PFSK-1 (cell line): ENCODE data around the gene RSPH1.

Experiments used
- FOXP2 ChIP-seq: optimal IDR thresholded peaks from 2 replicates; pipeline ENCODE3; 2011; ENCODE audit warnings: borderline replicate concordance, control low read depth, inconsistent platforms; ENCODE audit not compliant: insufficient read depth; ENCODE audit errors: extremely low read length, extremely low read depth
- POLR2AphosphoS5 ChIP-seq: IDR thresholded peaks from 2 replicates; pipeline ENCODE4 v1.6.1; 2012; ENCODE audit warnings: low read depth, mild to moderate bottlenecking, control low read depth, low read length, moderate library complexity
- SIN3A ChIP-seq: IDR thresholded peaks from 2 replicates; pipeline ENCODE4 v1.6.1; 2012; ENCODE audit warnings: mild to moderate bottlenecking, low read length, moderate library complexity, borderline replicate concordance; ENCODE audit not compliant: insufficient read depth
- TAF1 ChIP-seq: IDR thresholded peaks from 2 replicates; pipeline ENCODE4 v1.6.1; 2012; ENCODE audit warnings: low read length, control low read depth, borderline replicate concordance; ENCODE audit not compliant: insufficient read depth
- TF ChIP-seq, protein P1 (sequence below), 2 experiments: IDR thresholded peaks; 2 replicates each; pipeline versions ENCODE4 v1.6.1 to v1.8.0; 2011 to 2012; ENCODE audit warnings: low read depth in 2 of 2, low read length in 2 of 2, control low read depth in 1 of 2, inconsistent platforms in 1 of 2, mild to moderate bottlenecking in 1 of 2, moderate library complexity in 1 of 2; ENCODE audit not compliant: insufficient read depth in 1 of 2

Gene RSPH1

DNA sequence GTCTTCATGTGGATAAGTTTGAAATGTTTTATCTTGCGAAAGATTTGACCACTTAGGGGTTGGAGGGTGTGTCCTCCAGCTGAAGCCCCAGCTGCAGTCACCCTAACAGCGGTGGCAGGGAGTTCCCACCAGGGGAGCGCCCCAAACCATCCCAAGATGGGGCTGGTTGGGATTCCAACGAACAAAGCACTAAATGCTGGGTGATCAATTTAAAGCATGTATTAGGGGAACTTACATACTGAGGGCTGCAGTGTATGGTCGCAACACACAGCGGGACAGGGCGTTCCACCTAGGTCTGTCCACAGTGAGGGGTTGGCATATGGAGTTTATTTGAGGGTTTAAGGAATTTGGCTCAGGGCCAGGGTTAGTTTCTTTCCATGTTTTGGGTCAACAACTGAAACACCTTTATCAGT lies 43.9 kb upstream of the RSPH1 start:
- TF ChIP-seq FOXP2 (no peak), TAF1 (no peak), SIN3A (no peak), POLR2AphosphoS5 (no peak)
- TF ChIP-seq, protein P1, sequence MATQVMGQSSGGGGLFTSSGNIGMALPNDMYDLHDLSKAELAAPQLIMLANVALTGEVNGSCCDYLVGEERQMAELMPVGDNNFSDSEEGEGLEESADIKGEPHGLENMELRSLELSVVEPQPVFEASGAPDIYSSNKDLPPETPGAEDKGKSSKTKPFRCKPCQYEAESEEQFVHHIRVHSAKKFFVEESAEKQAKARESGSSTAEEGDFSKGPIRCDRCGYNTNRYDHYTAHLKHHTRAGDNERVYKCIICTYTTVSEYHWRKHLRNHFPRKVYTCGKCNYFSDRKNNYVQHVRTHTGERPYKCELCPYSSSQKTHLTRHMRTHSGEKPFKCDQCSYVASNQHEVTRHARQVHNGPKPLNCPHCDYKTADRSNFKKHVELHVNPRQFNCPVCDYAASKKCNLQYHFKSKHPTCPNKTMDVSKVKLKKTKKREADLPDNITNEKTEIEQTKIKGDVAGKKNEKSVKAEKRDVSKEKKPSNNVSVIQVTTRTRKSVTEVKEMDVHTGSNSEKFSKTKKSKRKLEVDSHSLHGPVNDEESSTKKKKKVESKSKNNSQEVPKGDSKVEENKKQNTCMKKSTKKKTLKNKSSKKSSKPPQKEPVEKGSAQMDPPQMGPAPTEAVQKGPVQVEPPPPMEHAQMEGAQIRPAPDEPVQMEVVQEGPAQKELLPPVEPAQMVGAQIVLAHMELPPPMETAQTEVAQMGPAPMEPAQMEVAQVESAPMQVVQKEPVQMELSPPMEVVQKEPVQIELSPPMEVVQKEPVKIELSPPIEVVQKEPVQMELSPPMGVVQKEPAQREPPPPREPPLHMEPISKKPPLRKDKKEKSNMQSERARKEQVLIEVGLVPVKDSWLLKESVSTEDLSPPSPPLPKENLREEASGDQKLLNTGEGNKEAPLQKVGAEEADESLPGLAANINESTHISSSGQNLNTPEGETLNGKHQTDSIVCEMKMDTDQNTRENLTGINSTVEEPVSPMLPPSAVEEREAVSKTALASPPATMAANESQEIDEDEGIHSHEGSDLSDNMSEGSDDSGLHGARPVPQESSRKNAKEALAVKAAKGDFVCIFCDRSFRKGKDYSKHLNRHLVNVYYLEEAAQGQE (IDR thresholded peaks at IDR 0.05; ENCODE audit: insufficient read depth in 1 of 2, low read depth in 2 of 2, low read length in 2 of 2), result no peak

DNA sequence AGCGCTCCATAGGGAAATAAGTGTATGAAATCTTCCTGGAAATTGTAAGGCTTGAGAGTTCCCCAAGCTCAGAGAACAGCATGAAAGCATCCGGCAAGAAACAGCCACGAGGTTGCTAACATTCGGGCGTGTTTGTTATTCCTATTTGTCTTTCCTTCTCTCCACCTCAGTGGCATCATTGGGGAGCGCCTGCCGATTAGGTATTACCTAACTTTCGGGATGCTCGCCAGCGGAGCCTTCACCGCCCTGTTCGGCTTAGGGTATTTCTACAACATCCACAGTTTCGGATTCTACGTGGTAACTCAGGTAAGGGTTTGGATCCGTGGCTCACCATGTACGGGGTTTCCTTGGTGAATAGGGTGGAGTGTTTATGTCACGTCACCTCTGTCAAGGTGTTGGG lies 43.3 kb upstream of the RSPH1 start:
- TF ChIP-seq TAF1, result no peak
- TF ChIP-seq POLR2AphosphoS5, result no peak
- no peak for TF ChIP-seq FOXP2
- TF ChIP-seq, protein P1 (IDR thresholded peaks at IDR 0.05; ENCODE audit: insufficient read depth in 1 of 2, low read depth in 2 of 2, low read length in 2 of 2), result no peak

DNA sequence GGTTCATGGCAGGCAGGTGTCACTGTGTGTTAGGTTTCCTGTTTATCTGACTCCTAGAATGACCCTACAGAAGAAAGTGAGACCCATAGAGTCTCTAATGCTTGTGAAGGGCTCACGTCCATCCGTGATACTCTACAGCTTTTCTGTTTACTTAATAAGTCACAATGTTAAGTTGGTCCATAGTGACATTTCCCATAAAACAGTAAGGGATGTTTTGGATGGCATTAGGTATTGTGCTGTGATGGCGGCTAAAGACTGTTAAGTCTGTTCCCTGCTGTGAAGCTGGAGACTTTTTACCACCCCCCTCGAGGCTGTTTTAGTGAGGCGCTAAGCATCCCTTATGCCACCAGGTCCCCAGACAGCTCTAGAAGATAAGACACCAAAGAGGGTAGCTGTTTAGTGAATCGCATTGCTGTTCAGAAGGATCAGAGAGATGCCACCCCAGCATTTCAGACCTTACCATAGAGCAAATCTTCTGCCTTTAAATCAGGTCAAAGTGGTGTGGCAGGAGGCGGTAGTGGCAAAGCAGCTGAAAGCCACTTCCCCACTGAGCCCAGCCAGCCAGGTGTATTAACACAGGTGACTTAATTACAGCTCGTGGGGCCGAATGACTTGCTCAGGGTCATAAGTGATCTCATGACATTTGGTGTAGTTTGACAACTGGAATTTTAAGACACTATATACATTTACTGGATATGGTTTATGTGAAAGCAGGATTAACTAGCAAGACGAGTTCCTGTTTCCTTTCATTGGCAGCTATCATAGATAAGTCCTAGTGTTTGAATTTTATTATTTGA lies 42.7 kb upstream of the RSPH1 start:
- TF ChIP-seq TAF1, result no peak
- no peak for TF ChIP-seq SIN3A
- TF ChIP-seq POLR2AphosphoS5, result no peak
- TF ChIP-seq, protein P1 (IDR thresholded peaks at IDR 0.05; ENCODE audit: insufficient read depth in 1 of 2, low read depth in 2 of 2, low read length in 2 of 2), result no peak
- TF ChIP-seq FOXP2, result no peak

DNA sequence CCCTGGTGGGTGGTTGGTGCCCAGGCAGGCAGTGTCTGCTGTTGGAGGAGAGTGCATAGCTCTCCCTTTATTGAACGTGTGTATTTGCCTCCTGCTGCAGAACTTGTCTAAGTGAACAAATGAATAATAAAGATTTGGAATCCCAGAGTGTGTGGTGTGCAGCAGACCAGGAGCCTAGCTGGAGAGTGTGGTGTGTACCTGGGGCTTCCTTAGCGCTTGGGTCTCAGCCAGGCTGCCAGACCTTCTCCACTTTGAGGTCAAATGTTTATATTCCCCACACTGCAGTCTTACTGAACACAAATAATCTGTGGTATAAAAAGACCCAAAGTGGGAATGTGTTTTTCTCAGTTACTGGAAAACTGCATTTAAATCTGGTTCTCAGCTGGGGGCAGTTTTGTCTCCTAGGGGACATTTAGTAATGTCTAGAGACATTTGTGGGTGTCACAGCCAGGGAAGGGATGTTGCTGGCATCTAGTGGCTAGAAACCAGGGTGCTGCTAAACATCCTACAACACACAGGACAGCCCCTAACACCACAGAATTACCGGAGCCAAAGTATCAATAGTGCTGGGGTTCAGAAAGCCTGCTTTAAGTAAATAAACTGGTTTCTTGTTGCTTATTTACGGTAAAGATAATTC lies 41.2 kb upstream of the RSPH1 start:
- TF ChIP-seq, protein P1 (IDR thresholded peaks at IDR 0.05; ENCODE audit: insufficient read depth in 1 of 2, low read depth in 2 of 2, low read length in 2 of 2), result no peak
- TF ChIP-seq POLR2AphosphoS5 (no peak), TAF1 (no peak), SIN3A (no peak), FOXP2 (no peak)

DNA sequence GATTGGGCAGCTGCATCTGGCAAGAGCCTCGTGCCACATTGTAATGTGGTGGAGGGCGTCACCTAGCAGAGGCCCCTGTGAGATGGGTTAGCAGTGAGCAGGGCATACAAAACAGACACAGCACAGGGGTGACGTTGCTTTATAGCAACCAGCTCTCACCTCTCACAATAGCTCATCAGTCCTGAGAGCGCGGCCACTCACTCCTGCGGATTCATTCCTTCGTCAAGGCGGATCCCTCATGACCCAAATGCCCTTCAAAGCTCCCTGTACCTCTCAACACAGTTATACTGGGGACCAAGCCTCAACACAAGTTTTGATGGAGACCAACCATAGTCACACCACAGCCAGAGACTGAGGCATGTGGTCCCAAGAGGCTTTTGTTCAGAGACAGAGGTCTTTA lies 40.6 kb upstream of the RSPH1 start:
- TF ChIP-seq POLR2AphosphoS5, result no peak
- no peak for TF ChIP-seq SIN3A
- TF ChIP-seq, protein P1 (IDR thresholded peaks at IDR 0.05; ENCODE audit: insufficient read depth in 1 of 2, low read depth in 2 of 2, low read length in 2 of 2), result no peak
- TF ChIP-seq TAF1, result no peak
- TF ChIP-seq FOXP2, result no peak
